ENCODE measurements around the gene IL26.

Gene IL26

GRCh38 chr12:68159681-68160304, 65.8 kb downstream of the IL26 start, which contains the start of gene IFNG:
IFNG (minus strand) TSS chr12:68159740; CDS start chr12:68159615, 125 bp downstream.
- FAIRE-seq, result no peak
- no peak for DNase-seq (ENCODE audit: insufficient read length, low spot score)

GRCh38 chr12:68158432-68158831, 67.2 kb downstream of the IL26 start:
- DNase-seq (ENCODE audit: insufficient read length, low spot score) (no peak), FAIRE-seq (no peak)

- no peak for FAIRE-seq
- DNase-seq (ENCODE audit: insufficient read length, low spot score), result no peak
These were observed 68.2 kb downstream of the IL26 start for GRCh38 chr12:68157380-68157779.

GRCh38 chr12:68156636-68157035, 69.0 kb downstream of the IL26 start:
- FAIRE-seq (no peak), DNase-seq (ENCODE audit: insufficient read length, low spot score) (no peak)

GRCh38 chr12:68154779-68155178, 70.8 kb downstream of the IL26 start:
- FAIRE-seq (no peak), DNase-seq (ENCODE audit: insufficient read length, low spot score) (no peak)

Data from HTR-8/SVneo (cell line).